ENCODE data around the gene ELAVL3.
A peak's percentile ranks its signal among the peaks of the same experiment; 100 is the strongest.
"Not testable (repeated sequence)": the region's sequence is repeated elsewhere in the genome, so short reads cannot be mapped to it uniquely, and the experiment has no call there.

The ELAVL3 gene

GRCh38 chr19:11414544-11414943, 66.3 kb downstream of the ELAVL3 start:
- no peak for TF ChIP-seq CTCF (IDR thresholded peaks at IDR 0.05; ENCODE audit: control extremely low read depth, extremely low read depth, low read depth, missing control alignments)
- no peak for DNase-seq (ENCODE audit: extremely low spot score)
- ChIA-PET CTCF (no interaction called here), POLR2A (no interaction called here)

- no peak for TF ChIP-seq CTCF (IDR thresholded peaks at IDR 0.05; ENCODE audit: control extremely low read depth, extremely low read depth, low read depth, missing control alignments)
- POLR2A ChIA-PET: no interaction called here
- no peak for DNase-seq (ENCODE audit: extremely low spot score)
- CTCF ChIA-PET: interaction anchor here (0.9 to 1.6 kb wide), 2 partner anchors 8 to 33 kb away, joined by 3 to 4 read pairs; no protein-coding TSS in a partner anchor
Observed at GRCh38 chr19:11410682-11411081, 70.2 kb downstream of the ELAVL3 start.

GRCh38 chr19:11408591-11408990, 72.3 kb downstream of the ELAVL3 start:
- POLR2A ChIA-PET: no interaction called here
- CTCF ChIA-PET: no interaction called here
- no peak for TF ChIP-seq CTCF (IDR thresholded peaks at IDR 0.05; ENCODE audit: control extremely low read depth, extremely low read depth, low read depth, missing control alignments)
- no peak for DNase-seq (ENCODE audit: extremely low spot score)

GRCh38 chr19:11406703-11407236, 74.1 kb downstream of the ELAVL3 start:
- CTCF ChIA-PET: interaction anchor here (0.9 to 2.4 kb wide), 10 partner anchors 8 to 75 kb away, joined by 3 to 9 read pairs (median 5); partner anchors contain the start of genes EPOR, ODAD3 and PRKCSH

GRCh38 chr19:11405846-11406643, 74.8 kb downstream of the ELAVL3 start:
- ChIA-PET POLR2A (no interaction called here), CTCF (interaction anchor here (1.0 to 2.4 kb wide), 10 partner anchors 12 to 76 kb away, joined by 3 to 9 read pairs (median 4); partner anchors contain the start of genes EPOR, ODAD3 and PRKCSH)
- peak; percentile 37 for TF ChIP-seq CTCF (IDR thresholded peaks at IDR 0.05; ENCODE audit: control extremely low read depth, extremely low read depth, low read depth, missing control alignments)
- no peak for DNase-seq (ENCODE audit: extremely low spot score)

More at GRCh38 chr19:11406703-11407236, 74.1 kb downstream of the ELAVL3 start:
- POLR2A ChIA-PET; DNase-seq (ENCODE audit: extremely low spot score): not testable (repeated sequence)

GRCh38 chr19:11404588-11405222, 76.1 kb downstream of the ELAVL3 start:
- TF ChIP-seq CTCF (IDR thresholded peaks at IDR 0.05; ENCODE audit: control extremely low read depth, extremely low read depth, low read depth, missing control alignments): no peak
- DNase-seq (ENCODE audit: extremely low spot score): no peak
- ChIA-PET POLR2A (no interaction called here), CTCF (interaction anchor here (1.2 to 2.2 kb wide), 2 partner anchors 22 to 24 kb away, joined by 4 to 8 read pairs; no protein-coding TSS in a partner anchor)

Data from GM10248 (cell line).